Measurements from ENCODE around the gene RPS23.
A peak's percentile ranks its signal among the peaks of the same experiment; 100 is the strongest.

Gene RPS23

DNA sequence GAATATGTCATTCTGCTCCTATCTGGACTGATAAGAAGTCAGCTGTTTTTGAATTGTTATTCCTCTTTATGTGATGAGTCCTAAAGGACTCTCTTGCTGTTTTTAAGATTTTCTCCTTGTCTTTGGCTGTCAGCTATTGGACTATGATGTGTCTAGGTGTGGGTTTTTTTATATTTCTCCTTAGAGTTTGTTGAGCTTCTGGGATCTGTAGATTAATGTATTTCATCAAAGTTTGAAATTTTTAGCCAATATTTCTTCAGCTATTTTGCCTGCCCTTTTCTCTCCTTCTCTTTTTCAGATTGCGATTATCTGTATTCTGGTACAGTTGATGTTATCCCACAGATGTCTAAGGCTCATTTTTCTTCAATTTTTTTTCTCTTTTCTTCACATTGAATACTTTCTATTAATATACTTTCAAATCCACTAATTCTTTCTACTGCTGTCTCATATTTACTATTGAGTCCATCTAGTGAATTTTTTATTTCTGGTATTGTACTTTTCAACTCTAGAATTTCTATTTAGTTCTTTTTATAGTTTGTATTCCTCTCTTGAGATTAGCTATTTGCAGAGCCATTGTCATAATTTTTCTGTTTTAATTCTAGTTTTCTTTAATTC is 31.1 kb downstream of the RPS23 start:
- Histone ChIP-seq H3K4me3 (ENCODE audit: low read depth, low read length) (no peak overlapping the region), H3K27me3 (replicated peaks) (no peaks in the 10 kb centered on the region), H3K27ac (no peak overlapping the region), H3K36me3 (replicated peaks) (no peaks in the 10 kb centered on the region)
- no peak for DNase-seq
- TF ChIP-seq, protein P1, sequence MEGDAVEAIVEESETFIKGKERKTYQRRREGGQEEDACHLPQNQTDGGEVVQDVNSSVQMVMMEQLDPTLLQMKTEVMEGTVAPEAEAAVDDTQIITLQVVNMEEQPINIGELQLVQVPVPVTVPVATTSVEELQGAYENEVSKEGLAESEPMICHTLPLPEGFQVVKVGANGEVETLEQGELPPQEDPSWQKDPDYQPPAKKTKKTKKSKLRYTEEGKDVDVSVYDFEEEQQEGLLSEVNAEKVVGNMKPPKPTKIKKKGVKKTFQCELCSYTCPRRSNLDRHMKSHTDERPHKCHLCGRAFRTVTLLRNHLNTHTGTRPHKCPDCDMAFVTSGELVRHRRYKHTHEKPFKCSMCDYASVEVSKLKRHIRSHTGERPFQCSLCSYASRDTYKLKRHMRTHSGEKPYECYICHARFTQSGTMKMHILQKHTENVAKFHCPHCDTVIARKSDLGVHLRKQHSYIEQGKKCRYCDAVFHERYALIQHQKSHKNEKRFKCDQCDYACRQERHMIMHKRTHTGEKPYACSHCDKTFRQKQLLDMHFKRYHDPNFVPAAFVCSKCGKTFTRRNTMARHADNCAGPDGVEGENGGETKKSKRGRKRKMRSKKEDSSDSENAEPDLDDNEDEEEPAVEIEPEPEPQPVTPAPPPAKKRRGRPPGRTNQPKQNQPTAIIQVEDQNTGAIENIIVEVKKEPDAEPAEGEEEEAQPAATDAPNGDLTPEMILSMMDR (IDR thresholded peaks at IDR 0.05; ENCODE audit: low read depth, low read length, missing control alignments), result no peak
- in situ Hi-C loops (cut with HindIII; ENCODE audit: low pct_ligation_motif_present, low sequenced_read_pairs), result no loop called here

DNA sequence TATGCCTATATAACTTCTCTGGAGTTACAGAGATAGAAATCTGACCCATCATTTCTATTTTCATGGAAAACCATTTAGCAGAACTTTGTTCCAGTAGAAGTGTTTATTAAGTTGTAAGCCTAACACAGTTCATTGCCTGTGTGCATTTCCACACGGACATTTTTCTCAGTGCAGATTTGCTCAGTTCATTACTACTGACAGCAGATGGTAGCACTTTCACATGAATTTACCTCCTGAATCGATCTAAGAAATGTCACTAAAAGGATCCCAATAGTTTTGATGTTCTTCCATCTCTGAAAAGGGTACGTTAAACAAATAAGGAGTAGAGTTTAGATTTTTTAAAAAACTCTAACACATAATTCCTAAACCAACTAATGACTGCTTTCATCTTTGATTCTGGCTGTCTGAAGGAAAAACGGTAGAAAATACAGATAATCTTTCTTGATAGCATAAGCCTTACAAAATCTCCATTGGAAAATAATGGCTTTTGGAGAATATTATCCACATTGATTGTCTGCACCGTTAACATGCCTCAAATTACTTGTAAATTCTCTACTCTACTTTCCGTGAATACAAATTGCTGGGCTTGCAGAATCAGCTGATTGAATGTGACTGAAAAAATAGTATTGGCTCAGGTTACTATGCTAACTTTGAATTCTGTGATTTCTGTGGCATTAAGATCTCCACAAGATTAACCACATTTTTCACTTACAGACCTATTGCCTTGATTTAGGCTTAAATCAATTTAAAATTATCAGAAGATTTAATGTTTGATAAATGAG is 33.1 kb downstream of the RPS23 start:
- Histone ChIP-seq H3K27ac (no peak overlapping the region), H3K36me3 (replicated peaks) (no peaks in the 10 kb centered on the region), H3K4me3 (ENCODE audit: low read depth, low read length) (no peak overlapping the region), H3K27me3 (replicated peaks) (no peaks in the 10 kb centered on the region)
- in situ Hi-C loops (cut with HindIII; ENCODE audit: low pct_ligation_motif_present, low sequenced_read_pairs), result no loop called here
- DNase-seq, result no peak
- TF ChIP-seq, protein P1 (IDR thresholded peaks at IDR 0.05; ENCODE audit: low read depth, low read length, missing control alignments), result no peak

DNA sequence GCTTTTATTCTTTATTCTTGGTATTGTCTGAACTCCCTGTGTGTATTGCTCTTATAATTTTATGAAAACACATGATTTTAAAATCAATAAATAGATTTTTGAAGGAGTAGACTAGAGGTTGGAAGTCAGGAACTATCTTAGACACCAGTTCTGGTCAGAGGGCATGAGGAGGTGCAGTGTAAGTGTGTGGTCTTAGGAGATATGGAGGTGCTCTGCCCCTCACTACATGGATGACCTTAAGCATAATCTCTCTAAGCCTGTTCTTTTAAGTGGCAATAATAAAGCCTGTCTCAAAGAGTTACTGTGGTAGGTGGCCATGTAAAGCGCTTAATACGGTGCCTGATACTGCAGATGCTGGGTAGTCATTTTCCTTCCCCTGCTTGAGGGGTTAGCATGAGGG is 34.0 kb downstream of the RPS23 start:
- Histone ChIP-seq H3K36me3 (replicated peaks) (no peaks in the 10 kb centered on the region), H3K27me3 (replicated peaks) (no peaks in the 10 kb centered on the region), H3K27ac (no peak overlapping the region), H3K4me3 (ENCODE audit: low read depth, low read length) (no peak overlapping the region)
- in situ Hi-C loops (cut with HindIII; ENCODE audit: low pct_ligation_motif_present, low sequenced_read_pairs), result no loop called here
- DNase-seq, result no peak
- TF ChIP-seq, protein P1 (IDR thresholded peaks at IDR 0.05; ENCODE audit: low read depth, low read length, missing control alignments), result no peak

DNA sequence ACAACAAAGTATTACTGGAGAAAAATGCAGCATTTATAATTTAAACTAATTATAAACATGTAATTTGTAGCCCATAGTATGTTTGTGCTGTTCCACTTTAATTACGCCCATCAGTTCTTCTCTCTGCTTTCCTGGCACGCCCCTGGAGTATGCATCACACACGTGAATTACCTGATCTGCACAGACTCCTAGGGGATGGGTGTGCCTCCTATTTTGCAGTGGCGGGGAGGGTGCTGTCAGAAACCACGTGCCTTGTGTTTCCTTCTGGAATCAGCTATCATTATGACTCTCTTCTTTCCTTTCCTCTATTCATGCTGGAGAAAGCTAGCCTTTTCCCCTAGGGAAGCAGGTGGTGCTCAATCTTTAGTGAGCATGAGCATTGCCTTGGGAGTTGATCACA is 43.3 kb downstream of the RPS23 start:
- in situ Hi-C loops (cut with HindIII; ENCODE audit: low pct_ligation_motif_present, low sequenced_read_pairs), result no loop called here
- Histone ChIP-seq H3K27ac (no peak overlapping the region), H3K27me3 (replicated peaks) (no peaks in the 10 kb centered on the region), H3K4me3 (ENCODE audit: low read depth, low read length) (no peak overlapping the region), H3K36me3 (replicated peaks) (no peaks in the 10 kb centered on the region)
- TF ChIP-seq, protein P1 (IDR thresholded peaks at IDR 0.05; ENCODE audit: low read depth, low read length, missing control alignments), result no peak
- no peak for DNase-seq

DNA sequence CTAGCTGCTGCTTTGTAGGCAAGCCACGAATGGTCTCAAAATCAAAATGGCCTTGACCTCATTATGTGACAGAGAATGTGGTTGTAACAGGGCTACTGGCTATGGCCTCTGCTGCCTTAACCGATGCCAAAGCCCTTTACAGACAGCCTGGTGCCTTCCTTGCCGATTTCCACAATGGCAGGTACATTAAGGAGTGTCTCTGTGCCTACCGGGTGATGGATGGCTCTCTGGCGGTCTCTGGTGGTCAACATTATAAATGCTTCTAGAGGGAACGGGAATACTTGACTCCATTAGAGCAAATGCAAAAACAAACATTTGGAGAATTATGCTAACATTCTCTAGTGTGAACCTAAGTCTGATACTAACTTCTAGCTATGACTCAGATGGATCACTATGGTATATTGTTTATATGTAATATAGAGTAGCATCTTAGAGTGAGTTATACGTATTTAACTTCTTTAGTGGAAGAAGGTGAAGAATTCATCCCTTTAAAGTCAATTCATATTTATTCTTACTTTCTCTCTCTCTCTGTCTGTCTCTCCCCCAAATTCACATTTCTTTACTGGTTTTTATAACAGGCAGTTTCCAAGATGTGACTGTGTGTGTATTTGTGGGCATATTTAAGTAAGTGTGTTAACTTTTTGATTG is 52.5 kb downstream of the RPS23 start:
- peak; percentile 63 for DNase-seq
- Histone ChIP-seq H3K4me3 (ENCODE audit: low read depth, low read length) (no peak overlapping the region), H3K27ac (no peak overlapping the region), H3K27me3 (replicated peaks) (no peaks in the 10 kb centered on the region), H3K36me3 (replicated peaks) (no peaks in the 10 kb centered on the region)
- TF ChIP-seq, protein P1 (IDR thresholded peaks at IDR 0.05; ENCODE audit: low read depth, low read length, missing control alignments), result peak; percentile 85
- in situ Hi-C loops (cut with HindIII; ENCODE audit: low pct_ligation_motif_present, low sequenced_read_pairs), result no loop called here

All from brain microvascular endothelial cell (primary cell).